T1000 (cell line): ENCODE results near the gene CIAPIN1.
"Not testable (repeated sequence)": the region's sequence is repeated elsewhere in the genome, so short reads cannot be mapped to it uniquely, and the experiment has no call there.

ENCODE experiments used
- DNase-seq: peaks from one replicate; lab custom pipeline; 2025; ENCODE audit warnings: mixed read lengths; lab: John Stamatoyannopoulos, UW

CIAPIN1 gene

GRCh38 chr16:57406881-57407280 is 40.3 kb downstream of the CIAPIN1 start:
- no peak for DNase-seq

- no peak for DNase-seq
These were observed 42.1 kb downstream of the CIAPIN1 start for GRCh38 chr16:57405097-57405496.

GRCh38 chr16:57403965-57404817 is 43.0 kb downstream of the CIAPIN1 start, which contains the start of gene CCL17:
CCL17 (plus strand) TSS chr16:57404767; CDS start chr16:57413933, 9,166 bp downstream.
- no peak for DNase-seq

GRCh38 chr16:57401943-57402640 is 45.1 kb downstream of the CIAPIN1 start:
- no peak for DNase-seq

- DNase-seq = not testable (repeated sequence)
These were observed 49.7 kb downstream of the CIAPIN1 start for GRCh38 chr16:57397493-57397892.

- no peak for DNase-seq
These were observed 50.4 kb downstream of the CIAPIN1 start for GRCh38 chr16:57396786-57397185.

GRCh38 chr16:57395026-57395425 is 52.2 kb downstream of the CIAPIN1 start:
- DNase-seq = no peak

GRCh38 chr16:57394444-57394843 is 52.7 kb downstream of the CIAPIN1 start:
- no peak for DNase-seq

GRCh38 chr16:57392694-57393093 is 54.5 kb downstream of the CIAPIN1 start:
- DNase-seq = no peak

GRCh38 chr16:57391708-57392107 is 55.5 kb downstream of the CIAPIN1 start:
- DNase-seq = no peak

- DNase-seq = no peak
These were observed 55.9 kb downstream of the CIAPIN1 start for GRCh38 chr16:57391300-57391699.

- no peak for DNase-seq
These were observed 56.4 kb downstream of the CIAPIN1 start for GRCh38 chr16:57390636-57391295.

- DNase-seq = no peak
These were observed 58.1 kb downstream of the CIAPIN1 start for GRCh38 chr16:57389087-57389468.

GRCh38 chr16:57388359-57389086 is 58.7 kb downstream of the CIAPIN1 start:
- no peak for DNase-seq

- DNase-seq = no peak
These were observed 59.4 kb downstream of the CIAPIN1 start for GRCh38 chr16:57387598-57388354.

- DNase-seq = no peak
These were observed 60.7 kb downstream of the CIAPIN1 start for GRCh38 chr16:57386381-57386951.

- no peak for DNase-seq
These were observed 62.1 kb downstream of the CIAPIN1 start for GRCh38 chr16:57385083-57385482.

- no peak for DNase-seq
These were observed 62.7 kb downstream of the CIAPIN1 start for GRCh38 chr16:57384248-57385070.

GRCh38 chr16:57383276-57384247 is 63.6 kb downstream of the CIAPIN1 start:
- DNase-seq = no peak
